HG03342 (cell line): ENCODE data around the gene SORCS3.

Experiments used
- ATAC-seq: cut with Tn5 transposase; IDR thresholded peaks from one replicate; pipeline ENCODE4 v1.9.1; 2021; ENCODE audit warnings: mild to moderate bottlenecking, moderate library complexity; ENCODE audit not compliant: unreplicated experiment

The SORCS3 gene

GRCh38 chr10:104831272-104831671 is 190.2 kb downstream of the SORCS3 start:
- no peak for ATAC-seq

GRCh38 chr10:104834580-104834979 is 193.5 kb downstream of the SORCS3 start:
- no peak for ATAC-seq

- no peak for ATAC-seq
Observed at GRCh38 chr10:104835422-104835821, 194.3 kb downstream of the SORCS3 start.

DNA sequence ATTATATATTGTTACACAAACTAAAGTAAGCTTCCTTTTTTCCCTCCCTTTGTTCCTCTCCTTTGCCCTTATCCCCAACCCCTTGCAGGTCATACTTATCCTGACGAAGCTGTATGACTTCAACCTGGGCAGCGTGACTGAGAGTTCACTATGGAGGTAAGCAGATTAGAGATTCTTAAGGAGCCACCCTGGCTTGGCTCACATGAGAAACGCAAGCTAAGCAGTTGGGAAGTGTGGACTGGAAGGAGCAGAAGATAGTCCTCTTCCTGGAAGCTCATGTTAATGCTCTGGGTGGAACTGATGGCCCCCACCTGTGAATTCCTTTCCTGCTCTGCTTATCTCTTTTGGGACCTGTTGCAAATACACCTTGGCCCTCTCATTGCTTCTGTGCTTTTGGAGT is 201.6 kb downstream of the SORCS3 start:
- ATAC-seq, result no peak

GRCh38 chr10:104844073-104844472 is 203.0 kb downstream of the SORCS3 start:
- no peak for ATAC-seq

GRCh38 chr10:104850023-104850422 is 208.9 kb downstream of the SORCS3 start:
- ATAC-seq, result no peak

GRCh38 chr10:104867966-104868598 is 227.0 kb downstream of the SORCS3 start:
- ATAC-seq, result no peak

- no peak for ATAC-seq
Observed at GRCh38 chr10:104872691-104873090, 231.6 kb downstream of the SORCS3 start.

- no peak for ATAC-seq
Observed at GRCh38 chr10:104873161-104873560, 232.1 kb downstream of the SORCS3 start.

DNA sequence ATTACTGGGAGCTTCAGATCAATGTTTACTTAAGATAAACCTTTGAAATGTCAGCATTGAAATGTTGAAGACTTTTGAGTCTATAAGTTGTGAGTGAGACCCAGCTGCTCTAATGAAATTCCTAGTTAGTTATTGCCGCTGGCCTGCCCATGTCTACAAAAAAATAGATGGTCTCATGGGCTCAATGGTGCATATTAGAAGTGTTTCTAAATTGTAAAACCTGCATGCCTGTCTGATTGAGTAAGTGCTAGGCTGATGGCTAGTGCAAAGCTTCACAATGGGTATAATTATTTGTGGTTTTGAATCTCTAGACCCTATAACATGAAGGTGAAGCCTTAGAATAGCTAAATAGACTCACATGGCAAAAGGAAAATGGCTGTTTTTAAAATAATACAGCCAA is 234.5 kb downstream of the SORCS3 start:
- no peak for ATAC-seq

- ATAC-seq, result no peak
Observed at GRCh38 chr10:104880624-104881398, 239.7 kb downstream of the SORCS3 start.

DNA sequence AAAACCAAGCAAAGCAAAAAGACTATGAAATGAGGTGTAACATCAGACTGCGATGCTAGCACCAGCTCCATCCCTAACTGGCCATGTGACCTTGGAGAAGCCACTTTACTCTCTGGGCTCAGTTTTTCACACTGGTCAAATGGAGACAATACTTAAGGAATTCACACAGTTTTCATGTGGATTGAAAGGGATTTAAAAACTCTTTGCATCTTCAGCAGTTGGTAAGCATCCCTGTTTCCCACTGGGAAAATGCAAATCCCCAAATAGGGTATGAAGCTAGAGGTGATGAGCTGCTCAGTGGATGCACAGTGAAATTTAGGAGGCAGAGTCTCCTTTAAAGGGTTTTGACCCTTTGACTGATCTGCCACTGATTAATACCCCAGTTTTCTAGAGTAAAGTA is 240.7 kb downstream of the SORCS3 start:
- ATAC-seq, result no peak

DNA sequence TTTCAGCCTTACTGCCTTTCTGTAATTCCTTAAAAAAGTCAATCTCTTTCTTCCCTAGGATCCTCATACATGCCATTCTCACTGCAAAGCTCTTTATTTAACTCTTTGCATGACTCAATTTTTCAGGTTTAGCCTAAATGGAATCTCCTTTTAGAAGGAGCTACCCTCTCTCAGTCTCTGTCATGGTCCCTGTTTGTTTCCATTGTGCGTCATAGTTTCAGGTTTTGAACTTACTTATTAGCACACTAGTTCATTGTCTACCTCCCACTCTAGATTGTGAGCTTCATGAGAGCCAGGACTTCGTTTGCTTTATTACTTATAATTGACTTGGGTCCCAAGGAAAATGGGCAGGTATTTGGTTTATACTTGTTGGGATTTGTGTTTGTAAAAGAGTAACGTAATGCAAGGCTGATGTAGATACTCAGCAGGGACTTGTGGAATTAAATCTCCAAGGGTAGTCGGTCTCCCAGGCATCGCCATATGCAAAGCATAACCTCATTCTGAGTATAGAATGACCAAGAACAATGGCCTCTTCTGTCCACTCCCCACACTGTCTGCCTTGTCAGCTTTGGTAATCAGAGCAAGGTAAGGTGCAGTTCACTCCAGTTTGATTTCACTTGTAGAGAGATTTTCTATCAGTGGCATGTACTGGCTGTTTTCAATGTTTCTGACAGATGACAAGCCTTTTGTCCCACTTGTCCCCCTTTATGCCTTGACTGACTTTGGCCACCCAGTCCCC is 252.0 kb downstream of the SORCS3 start:
- peak; percentile 54 for ATAC-seq

GRCh38 chr10:104893701-104894100 is 252.6 kb downstream of the SORCS3 start:
- no peak for ATAC-seq

DNA sequence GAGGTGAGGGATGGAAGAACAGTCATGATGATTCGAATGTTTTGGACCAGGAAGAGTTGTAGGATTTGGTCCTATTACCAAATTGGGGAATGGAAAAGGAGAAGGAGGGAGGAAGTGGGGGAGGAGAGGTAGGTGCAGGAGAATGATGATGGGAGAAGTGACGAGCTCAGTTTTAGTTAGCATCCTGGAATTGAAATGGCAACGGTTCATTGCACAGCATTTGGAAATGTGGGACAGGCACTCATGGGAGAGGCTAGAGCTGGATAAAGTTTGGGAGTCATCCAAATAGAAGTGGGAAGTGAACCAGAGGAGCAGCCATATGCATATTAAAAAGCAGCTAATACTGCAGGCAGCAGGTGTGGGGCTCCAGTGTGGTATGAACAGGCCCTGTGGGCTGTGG is 253.6 kb downstream of the SORCS3 start:
- ATAC-seq, result no peak

GRCh38 chr10:104895541-104895940 is 254.5 kb downstream of the SORCS3 start:
- no peak for ATAC-seq

DNA sequence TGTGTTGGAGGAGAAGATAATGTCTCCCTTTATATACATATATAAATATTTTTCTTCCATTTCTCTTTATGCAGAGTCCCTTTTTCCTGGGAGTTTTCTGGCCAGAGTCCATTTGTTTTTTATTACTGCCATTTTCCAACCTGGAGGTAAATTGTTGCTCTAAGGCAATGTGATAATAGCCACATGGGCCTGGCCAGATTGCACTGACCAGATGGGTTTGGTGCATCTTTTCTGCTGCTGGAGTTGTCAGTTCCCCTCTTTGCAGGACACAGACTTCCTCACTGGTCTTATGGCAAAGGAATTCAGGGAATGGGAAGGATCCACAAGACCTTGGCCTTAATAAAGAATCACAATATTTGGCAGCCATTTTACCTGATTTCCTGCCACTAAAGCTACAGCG is 254.9 kb downstream of the SORCS3 start:
- no peak for ATAC-seq

DNA sequence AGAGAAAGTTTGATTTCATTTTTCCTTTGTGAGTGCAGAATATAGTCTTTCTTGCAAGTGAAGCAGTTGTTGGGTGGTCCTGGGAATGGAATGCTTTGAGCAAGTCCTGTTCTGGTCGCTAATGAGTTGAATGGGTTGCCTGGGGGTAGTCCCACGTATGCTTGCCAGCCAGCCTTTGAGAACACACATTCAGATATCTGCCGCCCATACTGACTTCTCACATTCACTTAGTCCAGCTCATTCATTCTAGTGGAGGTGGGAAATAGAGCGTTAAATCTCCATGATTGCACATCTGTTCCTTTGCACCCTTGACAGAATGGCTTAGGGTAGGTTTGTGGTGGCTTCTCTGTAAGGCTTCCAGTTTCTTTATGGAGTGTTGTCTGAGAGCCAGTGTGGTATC is 256.6 kb downstream of the SORCS3 start:
- no peak for ATAC-seq

GRCh38 chr10:104899779-104900178 is 258.7 kb downstream of the SORCS3 start:
- peak; percentile 39 for ATAC-seq

DNA sequence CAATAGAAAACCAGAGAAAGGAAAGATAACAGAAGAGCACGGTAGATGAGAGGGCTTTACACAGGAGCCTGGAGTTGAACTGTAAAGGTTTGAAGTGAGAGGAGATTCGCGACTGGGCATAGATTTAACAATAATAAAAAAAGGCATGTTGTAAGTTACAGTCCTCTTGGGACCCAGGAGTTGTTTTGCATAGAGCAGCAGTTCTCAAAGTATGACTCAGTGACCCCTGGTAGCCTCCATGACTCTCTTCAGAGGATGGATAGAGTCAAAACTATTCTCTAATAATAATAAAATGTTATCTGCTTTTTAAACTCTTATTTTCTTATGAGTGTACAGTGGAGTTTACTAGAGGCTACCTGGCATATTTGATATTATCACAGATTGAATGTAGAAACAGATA is 262.3 kb downstream of the SORCS3 start:
- ATAC-seq, result peak; percentile 47

- ATAC-seq, result no peak
Observed at GRCh38 chr10:104904753-104905323, 263.7 kb downstream of the SORCS3 start.

- no peak for ATAC-seq
Observed at GRCh38 chr10:104906112-104906511, 265.0 kb downstream of the SORCS3 start.
